GM19240 (cell line): ENCODE results near the gene DHX34.
"Not testable (repeated sequence)": the region's sequence is repeated elsewhere in the genome, so short reads cannot be mapped to it uniquely, and the experiment has no call there.

ENCODE experiments used
- DNase-seq: peaks from one replicate; pipeline ENCODE4 v3.0.0; 2011; ENCODE audit warnings: low spot score; ENCODE audit not compliant: insufficient read length

Gene DHX34

GRCh38 chr19:47389150-47389556, 40.0 kb downstream of the DHX34 start:
- DNase-seq = no peak

GRCh38 chr19:47390533-47391488, 41.7 kb downstream of the DHX34 start:
- DNase-seq = no peak

- peak; percentile 68 for DNase-seq
Observed at GRCh38 chr19:47391510-47392223, 42.6 kb downstream of the DHX34 start.

GRCh38 chr19:47398707-47399597, 49.8 kb downstream of the DHX34 start:
- DNase-seq = no peak

DNA sequence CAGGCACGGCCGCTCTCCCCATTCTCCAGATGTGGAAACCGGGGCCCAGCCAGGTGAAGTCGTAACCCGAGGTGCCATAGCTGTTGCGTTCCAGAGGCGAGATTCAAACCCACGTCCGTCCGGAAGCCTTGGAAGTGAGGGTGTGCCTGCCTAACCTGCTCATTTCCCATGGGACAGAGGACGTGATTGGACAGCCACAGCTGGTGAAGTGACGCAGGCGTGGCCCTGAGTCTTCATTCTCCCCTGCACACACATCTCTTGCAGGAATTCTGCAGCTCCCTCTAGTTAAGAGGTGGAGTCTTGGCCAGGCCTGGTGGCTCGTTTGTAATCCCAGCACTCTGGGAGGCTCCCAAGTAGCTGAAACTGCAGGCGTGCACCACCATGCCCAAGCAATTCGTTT, 53.4 kb downstream of the DHX34 start:
- no peak for DNase-seq

DNA sequence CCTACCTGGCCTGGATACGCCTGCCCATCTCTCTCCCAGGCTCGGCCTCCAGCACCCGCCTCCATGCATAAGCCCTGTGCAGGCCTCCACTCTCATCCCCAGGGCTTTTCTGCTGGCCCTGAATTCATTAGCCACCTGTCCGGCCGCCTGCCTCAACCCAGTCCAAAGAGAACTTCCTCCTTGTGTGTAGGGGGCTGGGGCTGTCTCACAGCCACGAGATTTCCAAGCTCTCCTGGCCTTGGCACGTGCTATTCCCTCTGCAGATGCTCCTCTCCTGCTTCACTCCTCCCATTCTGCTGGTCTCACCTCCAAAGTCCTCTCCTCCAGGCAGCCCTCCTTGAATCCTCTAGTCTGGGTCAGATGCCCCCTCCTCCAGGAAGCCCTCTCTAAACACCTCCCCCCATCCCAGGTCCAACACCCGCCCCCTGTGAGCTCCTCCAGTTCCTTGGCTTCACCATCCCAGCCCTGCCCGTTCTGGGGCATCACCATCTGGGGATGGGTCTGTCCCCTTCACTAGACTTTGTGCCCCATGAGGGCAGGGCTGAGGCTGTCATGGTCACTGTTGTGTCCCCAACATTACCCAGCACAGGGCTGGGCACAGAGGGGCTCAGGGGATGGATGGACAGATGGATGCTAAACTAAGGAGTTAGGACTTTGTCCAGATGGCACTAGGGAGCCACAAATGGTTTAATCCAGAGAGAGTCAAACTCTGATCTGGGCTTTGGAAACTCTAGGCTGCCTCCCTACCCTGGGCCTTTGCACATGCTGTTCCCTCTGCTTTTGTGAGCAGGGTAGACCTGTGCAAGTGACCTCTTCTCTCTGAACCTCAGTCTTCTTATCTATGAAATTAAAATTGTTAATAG, 55.5 kb downstream of the DHX34 start:
- DNase-seq = no peak

- DNase-seq = no peak
Observed at GRCh38 chr19:47405197-47405550, 56.1 kb downstream of the DHX34 start.

GRCh38 chr19:47405854-47406417, 56.8 kb downstream of the DHX34 start:
- DNase-seq = no peak

- no peak for DNase-seq
Observed at GRCh38 chr19:47406711-47407416, 57.7 kb downstream of the DHX34 start.

- no peak for DNase-seq
Observed at GRCh38 chr19:47407417-47407774, 58.3 kb downstream of the DHX34 start.

- DNase-seq = no peak
Observed at GRCh38 chr19:47408156-47408938, 59.2 kb downstream of the DHX34 start.

- DNase-seq = no peak
Observed at GRCh38 chr19:47411101-47411500, 62.0 kb downstream of the DHX34 start.

- DNase-seq = not testable (repeated sequence)
Observed at GRCh38 chr19:47411696-47412095, 62.6 kb downstream of the DHX34 start.

DNA sequence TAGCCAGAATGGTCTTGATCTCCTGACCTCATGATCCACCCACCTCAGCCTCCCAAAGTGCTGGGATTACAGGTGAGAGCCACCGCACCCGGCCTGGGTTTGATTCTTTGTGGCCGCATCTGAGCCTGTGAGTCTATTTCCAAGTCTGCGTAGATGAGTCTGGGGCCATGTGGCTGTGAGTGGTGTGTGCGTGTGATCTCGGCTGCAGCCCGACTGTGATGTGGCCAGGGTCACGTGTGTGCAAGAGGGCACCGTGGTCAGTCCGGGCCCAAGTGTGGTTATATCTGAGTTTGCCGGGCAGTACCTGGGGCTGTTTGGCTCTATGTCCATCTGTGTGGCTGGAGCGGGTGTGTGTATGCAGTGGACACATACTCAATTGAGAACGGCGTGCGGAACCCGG, 64.8 kb downstream of the DHX34 start:
- no peak for DNase-seq

DNA sequence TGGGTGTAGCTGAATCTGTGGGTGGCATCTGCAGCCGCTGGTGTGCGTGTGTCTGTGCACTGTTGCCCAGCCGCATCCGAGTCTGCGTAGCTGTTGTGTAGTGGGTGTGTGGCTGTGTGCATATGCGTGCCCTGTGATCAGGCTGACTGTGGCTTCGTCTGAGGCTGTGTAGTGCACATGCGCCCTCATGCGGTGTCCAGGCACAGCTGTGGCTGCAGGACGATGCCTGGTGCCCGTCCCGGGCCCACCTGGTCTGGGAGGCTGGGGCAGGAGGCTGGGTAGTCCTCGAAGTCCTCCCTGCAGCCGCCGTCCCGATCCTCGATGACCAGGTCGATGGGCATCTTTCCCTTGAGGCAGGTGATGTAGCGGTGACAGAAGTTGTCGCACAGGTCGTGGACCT, 65.4 kb downstream of the DHX34 start:
- no peak for DNase-seq

- DNase-seq = no peak
Observed at GRCh38 chr19:47415953-47416642, 67.0 kb downstream of the DHX34 start.

- DNase-seq = no peak
Observed at GRCh38 chr19:47416643-47416985, 67.5 kb downstream of the DHX34 start.

GRCh38 chr19:47417107-47417745, 68.1 kb downstream of the DHX34 start:
- DNase-seq = no peak
